ENCODE data around the gene ZNF737.
A peak's percentile ranks its signal among the peaks of the same experiment; 100 is the strongest.

GRCh38 chr19:20565321-20566018 is at the start of gene ZNF737:
- TF ChIP-seq POLR2A (IDR thresholded peaks at IDR 0.05): peak; percentile 80 to 96
- TF ChIP-seq, protein P1, sequence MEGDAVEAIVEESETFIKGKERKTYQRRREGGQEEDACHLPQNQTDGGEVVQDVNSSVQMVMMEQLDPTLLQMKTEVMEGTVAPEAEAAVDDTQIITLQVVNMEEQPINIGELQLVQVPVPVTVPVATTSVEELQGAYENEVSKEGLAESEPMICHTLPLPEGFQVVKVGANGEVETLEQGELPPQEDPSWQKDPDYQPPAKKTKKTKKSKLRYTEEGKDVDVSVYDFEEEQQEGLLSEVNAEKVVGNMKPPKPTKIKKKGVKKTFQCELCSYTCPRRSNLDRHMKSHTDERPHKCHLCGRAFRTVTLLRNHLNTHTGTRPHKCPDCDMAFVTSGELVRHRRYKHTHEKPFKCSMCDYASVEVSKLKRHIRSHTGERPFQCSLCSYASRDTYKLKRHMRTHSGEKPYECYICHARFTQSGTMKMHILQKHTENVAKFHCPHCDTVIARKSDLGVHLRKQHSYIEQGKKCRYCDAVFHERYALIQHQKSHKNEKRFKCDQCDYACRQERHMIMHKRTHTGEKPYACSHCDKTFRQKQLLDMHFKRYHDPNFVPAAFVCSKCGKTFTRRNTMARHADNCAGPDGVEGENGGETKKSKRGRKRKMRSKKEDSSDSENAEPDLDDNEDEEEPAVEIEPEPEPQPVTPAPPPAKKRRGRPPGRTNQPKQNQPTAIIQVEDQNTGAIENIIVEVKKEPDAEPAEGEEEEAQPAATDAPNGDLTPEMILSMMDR (IDR thresholded peaks at IDR 0.05): peak in 5 of 6 experiments; percentile 10 to 58 (median 40)
